ENCODE data around the gene MCM6. TPM values are rescaled to one million over a fixed set of nuclear protein-coding genes. Genes with fewer than 3 reads are reported as not detected.

Gene MCM6
- polyA plus RNA-seq, 3 donors, result 1.3 to 2.2 (median 1.7) TPM

GRCh38 chr2:135913727-135914365 is 37.6 kb upstream of the MCM6 start:
- H3K4me3 ChIP-seq (replicated peaks in 1 of 3; ENCODE audit: low read depth in 2 of 3, low read length in 3 of 3), result no peak overlapping the region
- H3K79me2 ChIP-seq (ENCODE audit: insufficient read depth, low read length), result no peaks in the 10 kb centered on the region
- Mint-ChIP-seq H3K4me3 (no peak overlapping the region), H3K27me3 (ENCODE audit: low read depth in 3 of 3) (no peaks in the 10 kb centered on the region), H3K4me1 (peaks cover 5% of the 10 kb centered on the region), H3K9me3 (no peaks in the 10 kb centered on the region), H3K27ac (peak overlapping the region in 6 of 7 donors; percentile 51 to 83 (median 68)), H3K36me3 (peaks cover 29 to 40% of the 10 kb centered on the region in 2 donors)
- H3K4me2 ChIP-seq (replicated peaks; ENCODE audit: extremely low read depth, low read length, poor library complexity, severe bottlenecking), result no peak overlapping the region
- H3K4me1 ChIP-seq (ENCODE audit: control insufficient read depth in 1 of 2, insufficient read depth in 2 of 2, low read length in 2 of 2), result peaks cover 4 to 11% of the 10 kb centered on the region in 2 donors
- H3K9ac ChIP-seq (ENCODE audit: insufficient read depth, low read length, poor library complexity, severe bottlenecking), result no peak overlapping the region
- H4K20me1 ChIP-seq (ENCODE audit: insufficient read depth, low read length), result no peaks in the 10 kb centered on the region
- H2AFZ ChIP-seq (ENCODE audit: insufficient read depth, low read depth, low read length, poor library complexity, severe bottlenecking), result no peak overlapping the region
- H3K27me3 ChIP-seq (ENCODE audit: control insufficient read depth in 2 of 2, insufficient read depth in 2 of 2, low read length in 2 of 2), result no peaks in the 10 kb centered on the region
- H3K36me3 ChIP-seq (replicated peaks in 1 of 2; ENCODE audit: control insufficient read depth in 1 of 2, insufficient read depth in 2 of 2, low read length in 2 of 2), result peaks cover 27 to 44% of the 10 kb centered on the region in 2 donors
- DNase-seq, result peak; percentile 40 to 70 (median 49)
- no CpG with 5 or more reads among the region's 5 CpGs for WGBS (ENCODE audit: insufficient coverage)
- TF ChIP-seq CTCF (IDR thresholded peaks at IDR 0.05), result peak; percentile 94
- intact Hi-C loops (cut with micrococcal nuclease), result loop anchor here (2.0 to 10.0 kb wide), 6 partner anchors 201 to 1921 kb away; partner anchors contain the start of gene CXCR4 (in 1 of the 2)
- H3K9me3 ChIP-seq (replicated peaks in 1 of 2; ENCODE audit: control insufficient read depth in 1 of 2, insufficient read depth in 1 of 2, low read length in 2 of 2), result no peaks in the 10 kb centered on the region
- H3K27ac ChIP-seq (ENCODE audit: low read depth in 1 of 2, low read length in 2 of 2), result peak overlapping the region in 1 of 2 donors; percentile 63

GRCh38 chr2:135909976-135910375 is 33.7 kb upstream of the MCM6 start:
- H4K20me1 ChIP-seq (ENCODE audit: insufficient read depth, low read length), result no peaks in the 10 kb centered on the region
- peaks cover 4 to 11% of the 10 kb centered on the region in 2 donors for H3K4me1 ChIP-seq (ENCODE audit: control insufficient read depth in 1 of 2, insufficient read depth in 2 of 2, low read length in 2 of 2)
- Mint-ChIP-seq H3K27ac (no peak overlapping the region), H3K36me3 (peaks cover 60 to 68% of the 10 kb centered on the region in 2 donors), H3K27me3 (ENCODE audit: low read depth in 3 of 3) (no peaks in the 10 kb centered on the region), H3K4me1 (peaks cover 5% of the 10 kb centered on the region), H3K9me3 (no peaks in the 10 kb centered on the region), H3K4me3 (no peak overlapping the region)
- no peak for DNase-seq
- H3K27me3 ChIP-seq (ENCODE audit: control insufficient read depth in 2 of 2, insufficient read depth in 2 of 2, low read length in 2 of 2), result no peaks in the 10 kb centered on the region
- H3K79me2 ChIP-seq (ENCODE audit: insufficient read depth, low read length), result no peaks in the 10 kb centered on the region
- TF ChIP-seq CTCF (IDR thresholded peaks at IDR 0.05), result no peak
- no peak overlapping the region for H3K4me3 ChIP-seq (replicated peaks in 1 of 3; ENCODE audit: low read depth in 2 of 3, low read length in 3 of 3)
- no peak overlapping the region for H3K4me2 ChIP-seq (replicated peaks; ENCODE audit: extremely low read depth, low read length, poor library complexity, severe bottlenecking)
- H3K9ac ChIP-seq (ENCODE audit: insufficient read depth, low read length, poor library complexity, severe bottlenecking), result no peak overlapping the region
- H3K27ac ChIP-seq (ENCODE audit: low read depth in 1 of 2, low read length in 2 of 2), result no peak overlapping the region
- intact Hi-C loops (cut with micrococcal nuclease), result loop anchor here (10.0 kb wide), 3 partner anchors 205 to 1925 kb away; partner anchors contain the start of gene CXCR4 (in 1 of the 2)
- no peak overlapping the region for H2AFZ ChIP-seq (ENCODE audit: insufficient read depth, low read depth, low read length, poor library complexity, severe bottlenecking)
- peaks cover 46 to 73% of the 10 kb centered on the region in 2 donors for H3K36me3 ChIP-seq (replicated peaks in 1 of 2; ENCODE audit: control insufficient read depth in 1 of 2, insufficient read depth in 2 of 2, low read length in 2 of 2)
- no peaks in the 10 kb centered on the region for H3K9me3 ChIP-seq (replicated peaks in 1 of 2; ENCODE audit: control insufficient read depth in 1 of 2, insufficient read depth in 1 of 2, low read length in 2 of 2)

Measured in CD14-positive monocyte (primary cell).